Measurements from ENCODE around the gene PITPNM3.

PITPNM3 gene

GRCh38 chr17:6548034-6548433 lies 8.3 kb downstream of the PITPNM3 start:
- DNase-seq (ENCODE audit: insufficient read length, low spot score) (no peak), FAIRE-seq (no peak)
- no peak for TF ChIP-seq POLR2AphosphoS5 (IDR thresholded peaks at IDR 0.05; ENCODE audit: low read depth, low read length)
- TF ChIP-seq SPI1 (IDR thresholded peaks at IDR 0.05; ENCODE audit: low read depth, low read length), result no peak

GRCh38 chr17:6547336-6547735 lies 9.0 kb downstream of the PITPNM3 start:
- TF ChIP-seq SPI1 (IDR thresholded peaks at IDR 0.05; ENCODE audit: low read depth, low read length) (no peak), POU2F2 (IDR thresholded peaks at IDR 0.05; ENCODE audit: low read depth, low read length) (no peak), PAX5 (IDR thresholded peaks at IDR 0.05; ENCODE audit: insufficient read depth, low read length, severe bottlenecking) (no peak), TAF1 (IDR thresholded peaks at IDR 0.05; ENCODE audit: low read depth, low read length) (no peak), POLR2A (IDR thresholded peaks at IDR 0.05; ENCODE audit: low read depth, low read length) (no peak), POLR2AphosphoS5 (IDR thresholded peaks at IDR 0.05; ENCODE audit: low read depth, low read length) (no peak)
- no peak for DNase-seq (ENCODE audit: insufficient read length, low spot score)

GRCh38 chr17:6546069-6546718 lies 10.2 kb downstream of the PITPNM3 start:
- TF ChIP-seq POU2F2 (IDR thresholded peaks at IDR 0.05; ENCODE audit: low read depth, low read length), result no peak
- no peak for TF ChIP-seq PAX5 (IDR thresholded peaks at IDR 0.05; ENCODE audit: insufficient read depth, low read length, severe bottlenecking)
- no peak for TF ChIP-seq TAF1 (IDR thresholded peaks at IDR 0.05; ENCODE audit: low read depth, low read length)
- TF ChIP-seq POLR2AphosphoS5 (IDR thresholded peaks at IDR 0.05; ENCODE audit: low read depth, low read length), result no peak
- TF ChIP-seq SPI1 (IDR thresholded peaks at IDR 0.05; ENCODE audit: low read depth, low read length), result no peak
- TF ChIP-seq POLR2A (IDR thresholded peaks at IDR 0.05; ENCODE audit: low read depth, low read length), result no peak
- peak; percentile 75 for FAIRE-seq
- no peak for DNase-seq (ENCODE audit: insufficient read length, low spot score)

More at GRCh38 chr17:6547336-6547735, 9.0 kb downstream of the PITPNM3 start:
- FAIRE-seq, result no peak

GRCh38 chr17:6545291-6545690 lies 11.1 kb downstream of the PITPNM3 start:
- TF ChIP-seq PAX5 (IDR thresholded peaks at IDR 0.05; ENCODE audit: insufficient read depth, low read length, severe bottlenecking), result no peak
- no peak for TF ChIP-seq TAF1 (IDR thresholded peaks at IDR 0.05; ENCODE audit: low read depth, low read length)
- no peak for TF ChIP-seq POLR2A (IDR thresholded peaks at IDR 0.05; ENCODE audit: low read depth, low read length)
- no peak for TF ChIP-seq POLR2AphosphoS5 (IDR thresholded peaks at IDR 0.05; ENCODE audit: low read depth, low read length)
- TF ChIP-seq POU2F2 (IDR thresholded peaks at IDR 0.05; ENCODE audit: low read depth, low read length), result no peak
- TF ChIP-seq SPI1 (IDR thresholded peaks at IDR 0.05; ENCODE audit: low read depth, low read length), result no peak
- FAIRE-seq, result no peak
- DNase-seq (ENCODE audit: insufficient read length, low spot score), result no peak

- no peak for DNase-seq (ENCODE audit: insufficient read length, low spot score)
- no peak for FAIRE-seq
- TF ChIP-seq PAX5 (IDR thresholded peaks at IDR 0.05; ENCODE audit: insufficient read depth, low read length, severe bottlenecking), result no peak
- no peak for TF ChIP-seq SPI1 (IDR thresholded peaks at IDR 0.05; ENCODE audit: low read depth, low read length)
- TF ChIP-seq POU2F2 (IDR thresholded peaks at IDR 0.05; ENCODE audit: low read depth, low read length), result no peak
- no peak for TF ChIP-seq POLR2A (IDR thresholded peaks at IDR 0.05; ENCODE audit: low read depth, low read length)
- TF ChIP-seq POLR2AphosphoS5 (IDR thresholded peaks at IDR 0.05; ENCODE audit: low read depth, low read length), result no peak
- no peak for TF ChIP-seq TAF1 (IDR thresholded peaks at IDR 0.05; ENCODE audit: low read depth, low read length)
Measured at GRCh38 chr17:6544011-6544370, 12.4 kb downstream of the PITPNM3 start.

- DNase-seq (ENCODE audit: insufficient read length, low spot score), result no peak
- TF ChIP-seq POLR2A (IDR thresholded peaks at IDR 0.05; ENCODE audit: low read depth, low read length), result no peak
- no peak for TF ChIP-seq POLR2AphosphoS5 (IDR thresholded peaks at IDR 0.05; ENCODE audit: low read depth, low read length)
- no peak for TF ChIP-seq SPI1 (IDR thresholded peaks at IDR 0.05; ENCODE audit: low read depth, low read length)
- no peak for FAIRE-seq
Measured at GRCh38 chr17:6543079-6544010, 13.0 kb downstream of the PITPNM3 start.

- DNase-seq (ENCODE audit: insufficient read length, low spot score), result no peak
- no peak for FAIRE-seq
- no peak for TF ChIP-seq PAX5 (IDR thresholded peaks at IDR 0.05; ENCODE audit: insufficient read depth, low read length, severe bottlenecking)
- no peak for TF ChIP-seq POU2F2 (IDR thresholded peaks at IDR 0.05; ENCODE audit: low read depth, low read length)
- TF ChIP-seq POLR2AphosphoS5 (IDR thresholded peaks at IDR 0.05; ENCODE audit: low read depth, low read length), result no peak
- no peak for TF ChIP-seq POLR2A (IDR thresholded peaks at IDR 0.05; ENCODE audit: low read depth, low read length)
- TF ChIP-seq TAF1 (IDR thresholded peaks at IDR 0.05; ENCODE audit: low read depth, low read length), result no peak
- no peak for TF ChIP-seq SPI1 (IDR thresholded peaks at IDR 0.05; ENCODE audit: low read depth, low read length)
Measured at GRCh38 chr17:6542577-6542976, 13.8 kb downstream of the PITPNM3 start.

- FAIRE-seq, result no peak
- DNase-seq (ENCODE audit: insufficient read length, low spot score), result no peak
- no peak for TF ChIP-seq TAF1 (IDR thresholded peaks at IDR 0.05; ENCODE audit: low read depth, low read length)
- TF ChIP-seq POLR2AphosphoS5 (IDR thresholded peaks at IDR 0.05; ENCODE audit: low read depth, low read length), result no peak
- no peak for TF ChIP-seq POU2F2 (IDR thresholded peaks at IDR 0.05; ENCODE audit: low read depth, low read length)
- no peak for TF ChIP-seq PAX5 (IDR thresholded peaks at IDR 0.05; ENCODE audit: insufficient read depth, low read length, severe bottlenecking)
- TF ChIP-seq SPI1 (IDR thresholded peaks at IDR 0.05; ENCODE audit: low read depth, low read length), result no peak
- no peak for TF ChIP-seq POLR2A (IDR thresholded peaks at IDR 0.05; ENCODE audit: low read depth, low read length)
Measured at GRCh38 chr17:6541886-6542285, 14.5 kb downstream of the PITPNM3 start.

- no peak for TF ChIP-seq POLR2A (IDR thresholded peaks at IDR 0.05; ENCODE audit: low read depth, low read length)
- no peak for TF ChIP-seq POU2F2 (IDR thresholded peaks at IDR 0.05; ENCODE audit: low read depth, low read length)
- TF ChIP-seq POLR2AphosphoS5 (IDR thresholded peaks at IDR 0.05; ENCODE audit: low read depth, low read length), result no peak
- no peak for TF ChIP-seq TAF1 (IDR thresholded peaks at IDR 0.05; ENCODE audit: low read depth, low read length)
- no peak for TF ChIP-seq PAX5 (IDR thresholded peaks at IDR 0.05; ENCODE audit: insufficient read depth, low read length, severe bottlenecking)
- TF ChIP-seq SPI1 (IDR thresholded peaks at IDR 0.05; ENCODE audit: low read depth, low read length), result no peak
- FAIRE-seq (no peak), DNase-seq (ENCODE audit: insufficient read length, low spot score) (no peak)
Measured at GRCh38 chr17:6539871-6540270, 16.5 kb downstream of the PITPNM3 start.
